Adrenal gland (tissue), 5 donors: ENCODE results near the gene DHX29.

Experiments used
- POLR2A ChIP-seq, 2 donors: fragments of 450-650 bp; IDR thresholded peaks; one replicate each; pipeline ENCODE4 v1.6.1; 2017; ENCODE audit warnings: antibody characterized with exemption in 2 of 2, mild to moderate bottlenecking in 2 of 2, moderate library complexity in 1 of 2
- TF ChIP-seq, protein P1 (sequence below), 6 experiments: fragments of 450-650 bp in 4 of 6; fragments of 200-600 bp in 2 of 6; sonication (generic) in 1 of 6; IDR thresholded peaks; 1 replicate in 5 of 6; 2 replicates in 1 of 6; pipeline versions ENCODE4 v1.5.1 to v1.8.0; 2016 to 2021; ENCODE audit warnings: antibody characterized with exemption in 6 of 6, mild to moderate bottlenecking in 2 of 6, moderate library complexity in 1 of 6
- donor health status: DM: no; HTN: no; CAD: no.

GRCh38 chr5:55220433-55221185 is 86.9 kb downstream of the DHX29 start:
- TF ChIP-seq, protein P1, sequence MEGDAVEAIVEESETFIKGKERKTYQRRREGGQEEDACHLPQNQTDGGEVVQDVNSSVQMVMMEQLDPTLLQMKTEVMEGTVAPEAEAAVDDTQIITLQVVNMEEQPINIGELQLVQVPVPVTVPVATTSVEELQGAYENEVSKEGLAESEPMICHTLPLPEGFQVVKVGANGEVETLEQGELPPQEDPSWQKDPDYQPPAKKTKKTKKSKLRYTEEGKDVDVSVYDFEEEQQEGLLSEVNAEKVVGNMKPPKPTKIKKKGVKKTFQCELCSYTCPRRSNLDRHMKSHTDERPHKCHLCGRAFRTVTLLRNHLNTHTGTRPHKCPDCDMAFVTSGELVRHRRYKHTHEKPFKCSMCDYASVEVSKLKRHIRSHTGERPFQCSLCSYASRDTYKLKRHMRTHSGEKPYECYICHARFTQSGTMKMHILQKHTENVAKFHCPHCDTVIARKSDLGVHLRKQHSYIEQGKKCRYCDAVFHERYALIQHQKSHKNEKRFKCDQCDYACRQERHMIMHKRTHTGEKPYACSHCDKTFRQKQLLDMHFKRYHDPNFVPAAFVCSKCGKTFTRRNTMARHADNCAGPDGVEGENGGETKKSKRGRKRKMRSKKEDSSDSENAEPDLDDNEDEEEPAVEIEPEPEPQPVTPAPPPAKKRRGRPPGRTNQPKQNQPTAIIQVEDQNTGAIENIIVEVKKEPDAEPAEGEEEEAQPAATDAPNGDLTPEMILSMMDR (IDR thresholded peaks at IDR 0.05): no peak
- no peak for TF ChIP-seq POLR2A (IDR thresholded peaks at IDR 0.05)
